ENCODE data around the gene TIMP1. TPM values are rescaled to one million over a fixed set of nuclear protein-coding genes. Genes with fewer than 3 reads are reported as not detected.

The TIMP1 gene
- total and polyA plus RNA-seq, 12 donors, result 32.8 to 826 (median 70.7) TPM

DNA sequence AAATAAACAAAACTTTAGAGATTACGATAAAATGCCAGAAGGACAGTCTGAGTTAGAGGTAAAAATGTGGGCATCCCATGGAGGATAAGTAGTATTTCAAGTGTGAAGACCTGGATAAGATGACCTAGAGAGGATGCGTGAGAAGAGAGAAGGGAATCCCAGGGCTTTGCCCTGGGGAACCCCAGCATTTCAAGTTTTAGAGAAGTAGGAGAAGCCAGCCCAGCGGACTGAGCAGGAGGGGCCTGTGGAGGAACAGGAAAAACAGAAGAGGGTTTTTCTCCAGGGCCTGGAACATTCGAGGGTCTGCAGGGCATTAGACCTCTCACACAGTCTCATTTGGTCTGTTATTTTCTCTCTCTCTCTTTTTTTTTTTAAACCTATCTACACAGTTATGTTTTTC lies 50.4 kb downstream of the TIMP1 start:
- WGBS, 2 donors, result 53 to 57% methylated on average over 4 of the region's 4 CpGs
- DNase-seq (no peak), ATAC-seq (no peak)
- Histone ChIP-seq H3K9me3 (no peaks in the 10 kb centered on the region), H3K27me3 (peaks cover 0 to 9% (median 0%) of the 10 kb centered on the region in 7 donors), H3K4me1 (peaks cover 0 to 15% (median 0%) of the 10 kb centered on the region in 9 donors), H3K4me3 (no peak overlapping the region), H3K27ac (peak overlapping the region in 1 of 10 donors; percentile 18), H3K36me3 (peaks cover 0 to 32% (median 0%) of the 10 kb centered on the region in 9 donors)
- intact Hi-C loops (cut with DNase I), result no loop called here
- TF ChIP-seq, protein P1, sequence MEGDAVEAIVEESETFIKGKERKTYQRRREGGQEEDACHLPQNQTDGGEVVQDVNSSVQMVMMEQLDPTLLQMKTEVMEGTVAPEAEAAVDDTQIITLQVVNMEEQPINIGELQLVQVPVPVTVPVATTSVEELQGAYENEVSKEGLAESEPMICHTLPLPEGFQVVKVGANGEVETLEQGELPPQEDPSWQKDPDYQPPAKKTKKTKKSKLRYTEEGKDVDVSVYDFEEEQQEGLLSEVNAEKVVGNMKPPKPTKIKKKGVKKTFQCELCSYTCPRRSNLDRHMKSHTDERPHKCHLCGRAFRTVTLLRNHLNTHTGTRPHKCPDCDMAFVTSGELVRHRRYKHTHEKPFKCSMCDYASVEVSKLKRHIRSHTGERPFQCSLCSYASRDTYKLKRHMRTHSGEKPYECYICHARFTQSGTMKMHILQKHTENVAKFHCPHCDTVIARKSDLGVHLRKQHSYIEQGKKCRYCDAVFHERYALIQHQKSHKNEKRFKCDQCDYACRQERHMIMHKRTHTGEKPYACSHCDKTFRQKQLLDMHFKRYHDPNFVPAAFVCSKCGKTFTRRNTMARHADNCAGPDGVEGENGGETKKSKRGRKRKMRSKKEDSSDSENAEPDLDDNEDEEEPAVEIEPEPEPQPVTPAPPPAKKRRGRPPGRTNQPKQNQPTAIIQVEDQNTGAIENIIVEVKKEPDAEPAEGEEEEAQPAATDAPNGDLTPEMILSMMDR (IDR thresholded peaks at IDR 0.05), result no peak

DNA sequence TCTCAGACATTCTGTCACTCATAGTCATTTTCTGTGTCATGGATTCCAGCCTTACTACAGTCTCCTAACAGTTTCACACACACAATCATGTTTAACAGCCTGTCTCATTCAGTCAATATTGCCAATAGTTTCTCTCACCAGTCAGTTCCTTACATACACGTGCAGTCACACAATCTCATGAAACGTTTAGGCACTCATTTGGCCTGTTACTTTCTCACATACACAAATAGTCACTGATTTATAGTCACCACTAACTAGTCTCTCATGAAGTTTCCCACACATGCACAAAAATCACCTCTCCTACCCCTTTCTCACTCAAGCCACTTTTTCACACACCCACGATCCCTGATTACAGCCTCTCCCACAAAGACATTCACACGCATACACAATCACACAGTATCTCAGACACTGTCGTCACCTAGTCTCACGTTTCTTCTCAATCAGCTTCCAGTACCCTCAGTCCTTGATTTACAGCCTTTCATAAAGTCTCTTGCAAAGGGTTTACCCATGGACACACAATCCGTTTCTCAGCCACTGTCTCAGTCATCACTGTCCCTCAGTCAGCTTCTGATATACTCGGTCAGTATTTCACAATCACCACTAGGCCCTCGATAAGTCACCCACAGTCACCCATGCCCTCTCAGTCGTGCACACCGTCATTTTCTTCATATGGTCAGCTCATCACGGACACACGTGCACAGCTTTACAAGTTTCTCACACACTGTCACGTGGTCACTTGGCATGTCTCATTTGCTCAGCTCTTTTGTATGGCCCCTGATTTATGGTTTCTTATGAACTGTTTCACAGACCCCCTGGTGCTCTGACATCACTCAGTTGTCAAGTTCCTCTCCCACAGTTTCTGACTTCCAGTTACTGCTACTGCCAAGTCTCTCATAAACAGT lies 51.7 kb downstream of the TIMP1 start:
- H3K9me3 ChIP-seq, result no peaks in the 10 kb centered on the region
- DNase-seq, result no peak
- H3K4me1 ChIP-seq, result peaks cover 0 to 15% (median 0%) of the 10 kb centered on the region in 9 donors
- no peak for ATAC-seq
- peaks cover 0 to 45% (median 0%) of the 10 kb centered on the region in 9 donors for H3K36me3 ChIP-seq
- H3K27ac ChIP-seq, result peak overlapping the region in 1 of 10 donors; percentile 12
- TF ChIP-seq, protein P1 (IDR thresholded peaks at IDR 0.05), result no peak
- H3K27me3 ChIP-seq, result peaks cover 0 to 9% (median 0%) of the 10 kb centered on the region in 7 donors
- intact Hi-C loops (cut with DNase I), result no loop called here
- H3K4me3 ChIP-seq, result no peak overlapping the region
- WGBS, 2 donors, result 63 to 67% methylated on average over 14 of the region's 14 CpGs

DNA sequence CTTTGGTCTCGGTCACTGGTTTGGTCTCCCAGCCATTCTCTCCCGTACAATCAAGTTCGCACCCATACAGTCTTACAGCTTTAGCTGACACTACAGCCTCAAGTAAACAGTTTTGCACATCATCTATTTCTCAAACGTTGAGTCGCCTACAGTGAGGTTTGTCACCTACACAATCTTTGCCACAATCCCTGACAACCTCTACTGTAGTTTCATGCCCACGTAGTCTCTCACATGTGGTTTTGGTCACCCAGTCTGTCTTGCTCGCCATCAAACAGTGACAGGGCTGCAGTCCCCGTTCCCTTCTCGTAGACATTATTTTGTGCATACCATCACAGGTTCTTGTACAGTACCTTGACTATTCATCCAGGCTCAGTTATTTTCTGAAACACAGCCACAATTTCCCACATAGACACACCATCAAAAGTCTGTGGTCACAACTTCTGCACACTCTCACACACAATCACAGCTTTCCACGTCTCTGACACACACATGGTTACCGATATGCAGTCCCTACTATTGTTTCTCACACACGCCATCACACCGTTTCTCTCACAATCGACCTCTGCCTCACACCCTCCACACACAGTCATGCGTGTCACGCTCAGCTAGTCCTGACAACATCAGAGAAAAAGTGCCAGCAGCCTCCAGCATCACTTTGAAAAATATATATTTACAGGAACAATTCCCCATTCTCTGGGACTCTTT lies 52.8 kb downstream of the TIMP1 start:
- no peak for DNase-seq
- TF ChIP-seq, protein P1 (IDR thresholded peaks at IDR 0.05), result no peak
- H3K36me3 ChIP-seq, result peaks cover 0 to 56% (median 0%) of the 10 kb centered on the region in 9 donors
- H3K4me1 ChIP-seq, result peaks cover 0 to 12% (median 0%) of the 10 kb centered on the region in 9 donors
- H3K9me3 ChIP-seq, result peaks cover 0 to 7% (median 0%) of the 10 kb centered on the region in 11 donors
- peaks cover 0 to 6% (median 0%) of the 10 kb centered on the region in 7 donors for H3K27me3 ChIP-seq
- WGBS, 2 donors, result 89 to 94% methylated on average over 16 of the region's 16 CpGs
- intact Hi-C loops (cut with DNase I), result loop anchor here in 1 of 10 donors (5.0 kb wide), 1 partner anchor 73 kb away; the partner anchor contains the start of gene ARAF
- H3K27ac ChIP-seq, result peak overlapping the region in 1 of 10 donors; percentile 26
- H3K4me3 ChIP-seq, result no peak overlapping the region
- no peak for ATAC-seq

Small RNA genes lying within 50 kb of the gene (microRNA-seq; reads per million reads assigned to microRNA genes)
- gene MIR4769, result 0 reads per million in 2 donors

Other genes starting within 250 kb of the TIMP1 start
- gene ZNF157, start 211.9 kb upstream of the TIMP1 start, total RNA-seq, result under 1 TPM in 3 of 10 donors, not detected in 7; 0.15 to 0.25 (median 0.23) TPM
- gene ZNF157, start 211.9 kb upstream of the TIMP1 start, polyA plus RNA-seq, result under 1 TPM; 0.03 to 0.15 TPM
- 10 to 100 TPM; 10.6 to 19.3 (median 14.8) TPM for gene ZNF41, start 99.2 kb upstream of the TIMP1 start, total RNA-seq
- 1 to 10 TPM; 3.1 to 6.7 TPM for gene ZNF41, start 99.2 kb upstream of the TIMP1 start, polyA plus RNA-seq
- gene ARAF, start 21.2 kb upstream of the TIMP1 start, total RNA-seq, result 10 to 100 TPM; 73.0 to 93.1 (median 79.8) TPM
- 10 to 100 TPM; 45.2 to 57.0 TPM for gene ARAF, start 21.2 kb upstream of the TIMP1 start, polyA plus RNA-seq
- gene SYN1, start 37.4 kb downstream of the TIMP1 start, total RNA-seq, result 10 to 100 TPM; 10.4 to 16.3 (median 13.8) TPM
- gene SYN1, start 37.4 kb downstream of the TIMP1 start, polyA plus RNA-seq, result 10 to 100 TPM in 1 of 2 donors, 1 to 10 TPM in 1; 7.0 to 11.1 TPM
- gene CFP, start 47.5 kb downstream of the TIMP1 start, total RNA-seq, result 10 to 100 TPM in 1 of 10 donors, 1 to 10 TPM in 9; 1.1 to 12.4 (median 1.8) TPM
- 1 to 10 TPM; 2.3 to 2.4 TPM for gene CFP, start 47.5 kb downstream of the TIMP1 start, polyA plus RNA-seq
- gene ELK1, start 68.1 kb downstream of the TIMP1 start, total RNA-seq, result 10 to 100 TPM; 22.1 to 31.1 (median 24.8) TPM
- gene ELK1, start 68.1 kb downstream of the TIMP1 start, polyA plus RNA-seq, result 10 to 100 TPM in 1 of 2 donors, 1 to 10 TPM in 1; 6.9 to 34.1 TPM
- 100 to 1,000 TPM in 2 of 10 donors, 10 to 100 TPM in 8; 84.1 to 113 (median 92.1) TPM for gene UXT, start 76.7 kb downstream of the TIMP1 start, total RNA-seq
- gene UXT, start 76.7 kb downstream of the TIMP1 start, polyA plus RNA-seq, result 100 to 1,000 TPM in 1 of 2 donors, 10 to 100 TPM in 1; 89.6 to 242 TPM

Data from heart right ventricle (tissue), 16 donors.